GM23338 (cell line): Measurements from ENCODE around the gene TXNL4A. TPM values are rescaled to one million over a fixed set of nuclear protein-coding genes. Genes with fewer than 3 reads are reported as not detected.

Source experiments
- ATAC-seq: fragments of 200-7000 bp; cut with Tn5 transposase; 3 replicates; pipeline ENCODE4 v1.9.1; 2020
- DNase-seq: peaks from one replicate; pipeline ENCODE4 v3.0.0-alpha.2; 2015; ENCODE audit warnings: low spot score
- H2AFZ ChIP-seq: fragments of 200-600 bp; sonication (generic); 2 replicates; pipeline ENCODE4 v1.8.0; 2016; ENCODE audit warnings: antibody characterized with exemption, mild to moderate bottlenecking, moderate library complexity
- H3F3A ChIP-seq: fragments of 200-600 bp; sonication (generic); replicated peaks from 2 replicates; pipeline ENCODE4 v1.8.0; 2017; ENCODE audit warnings: antibody characterized with exemption, mixed run types, low read depth
- H3K27ac ChIP-seq: fragments of 200-600 bp; sonication (generic); 2 replicates; pipeline ENCODE4 v1.6.1; 2016; ENCODE audit warnings: low read depth
- H3K27me3 ChIP-seq: fragments of 200-600 bp; sonication (generic); 2 replicates; pipeline ENCODE4 v1.8.0; 2016; ENCODE audit warnings: mild to moderate bottlenecking, mixed run types, moderate library complexity; ENCODE audit not compliant: insufficient read depth
- H3K36me3 ChIP-seq: fragments of 200-600 bp; sonication (generic); 2 replicates; pipeline ENCODE4 v1.8.0; 2016; ENCODE audit warnings: mild to moderate bottlenecking; ENCODE audit not compliant: insufficient read depth
- H3K4me1 ChIP-seq: fragments of 200-600 bp; sonication (generic); 2 replicates; pipeline ENCODE4 v1.8.0; 2016; ENCODE audit warnings: mild to moderate bottlenecking, moderate library complexity; ENCODE audit not compliant: insufficient read depth
- H3K4me2 ChIP-seq: fragments of 200-600 bp; sonication (generic); 2 replicates; pipeline ENCODE4 v1.7.1; 2017; ENCODE audit warnings: mixed run types
- H3K4me3 ChIP-seq: fragments of 200-600 bp; sonication (generic); 2 replicates; pipeline ENCODE4 v1.6.1; 2016; ENCODE audit warnings: mixed run types
- H3K79me2 ChIP-seq: fragments of 200-600 bp; sonication (generic); replicated peaks from 2 replicates; pipeline ENCODE4 v1.8.0; 2017; ENCODE audit warnings: mild to moderate bottlenecking; ENCODE audit not compliant: insufficient read depth
- H3K9me2 ChIP-seq: fragments of 200-600 bp; sonication (generic); 2 replicates; pipeline ENCODE4 v1.8.0; 2017; ENCODE audit not compliant: insufficient read depth
- H4K20me1 ChIP-seq: fragments of 200-600 bp; sonication (generic); replicated peaks from 2 replicates; pipeline ENCODE4 v1.8.0; 2017; ENCODE audit warnings: mild to moderate bottlenecking; ENCODE audit not compliant: insufficient read depth
- H3K27ac Mint-ChIP-seq: 2 replicates; pipeline ENCODE4 v1.8.0; 2020; ENCODE audit warnings: inconsistent platforms, mild to moderate bottlenecking, moderate library complexity, mixed read lengths
- H3K27me3 Mint-ChIP-seq: 3 replicates; pipeline ENCODE4 v1.8.0; 2022; ENCODE audit warnings: low read depth, mild to moderate bottlenecking, moderate library complexity, mixed read lengths, inconsistent platforms; ENCODE audit not compliant: insufficient read depth, poor library complexity
- H3K36me3 Mint-ChIP-seq: 3 replicates; pipeline ENCODE4 v1.8.0; 2021; ENCODE audit warnings: low read depth, mild to moderate bottlenecking, inconsistent platforms, moderate library complexity, mixed read lengths
- H3K4me1 Mint-ChIP-seq: 3 replicates; pipeline ENCODE4 v1.8.0; 2020; ENCODE audit warnings: mild to moderate bottlenecking, inconsistent platforms, mixed read lengths
- H3K4me3 Mint-ChIP-seq: 3 replicates; pipeline ENCODE4 v1.8.0; 2021; ENCODE audit warnings: moderate library complexity, mild to moderate bottlenecking, inconsistent platforms, mixed read lengths
- H3K9me3 Mint-ChIP-seq: 3 replicates; pipeline ENCODE4 v1.8.0; 2020; ENCODE audit warnings: moderate library complexity, mild to moderate bottlenecking, inconsistent platforms, mixed read lengths
- CREB1 ChIP-seq: fragments of 250-450 bp; sonication (Bioruptor Pico); IDR thresholded peaks from 2 replicates; pipeline ENCODE4 v1.5.0; 2020; ENCODE audit warnings: low read depth, mild to moderate bottlenecking, moderate library complexity
- CTCF ChIP-seq, 2 experiments: fragments of 200-600 bp in 1 of 2; sonication (generic) in 1 of 2; conservative IDR thresholded peaks; 2 replicates each; pipeline versions ENCODE4 v1.5.1 to v1.6.1; 2016 to 2017; ENCODE audit warnings: antibody characterized with exemption in 2 of 2, low read depth in 2 of 2, mild to moderate bottlenecking in 2 of 2, moderate library complexity in 1 of 2
- ETS1 ChIP-seq: IDR thresholded peaks from 2 replicates; pipeline ENCODE4 v1.6.1; 2016; ENCODE audit warnings: antibody characterized with exemption
- EZH2 ChIP-seq: fragments of 200-600 bp; sonication (generic); IDR thresholded peaks from one replicate; pipeline ENCODE4 v1.8.0; 2017; ENCODE audit warnings: antibody characterized with exemption, mild to moderate bottlenecking, low read depth; ENCODE audit not compliant: unreplicated experiment
- EZH2phosphoT487 ChIP-seq: fragments of 200-600 bp; sonication (generic); IDR thresholded peaks from one replicate; pipeline ENCODE4 v1.8.1; 2018; ENCODE audit warnings: antibody characterized with exemption; ENCODE audit not compliant: unreplicated experiment
- JUNB ChIP-seq: IDR thresholded peaks from one replicate; pipeline ENCODE4 v1.6.1; 2016; ENCODE audit warnings: antibody characterized with exemption; ENCODE audit not compliant: unreplicated experiment
- NANOG ChIP-seq: IDR thresholded peaks from 2 replicates; pipeline ENCODE4 v1.6.1; 2016; ENCODE audit warnings: antibody characterized with exemption, borderline replicate concordance
- POLR2AphosphoS5 ChIP-seq: IDR thresholded peaks from 2 replicates; pipeline ENCODE4 v1.6.1; 2016; ENCODE audit warnings: antibody characterized with exemption, low read depth
- REST ChIP-seq: IDR thresholded peaks from one replicate; pipeline ENCODE4 v1.6.1; 2018; ENCODE audit warnings: antibody characterized with exemption; ENCODE audit not compliant: unreplicated experiment
- STAT1 ChIP-seq: IDR thresholded peaks from one replicate; pipeline ENCODE4 v1.6.1; 2016; ENCODE audit warnings: antibody characterized with exemption; ENCODE audit not compliant: unreplicated experiment
- ZNF114 ChIP-seq: fragments of 250-450 bp; sonication (Bioruptor Pico); IDR thresholded peaks from 2 replicates; pipeline ENCODE4 v1.5.0; 2020; ENCODE audit warnings: mild to moderate bottlenecking, moderate library complexity
- ZNF331 ChIP-seq: fragments of 250-450 bp; sonication (Bioruptor Pico); IDR thresholded peaks from 2 replicates; pipeline ENCODE4 v1.5.0; 2020; ENCODE audit warnings: low read depth, mild to moderate bottlenecking, moderate library complexity
- polyA plus RNA-seq: library from polyadenylated mRNA; unstranded; fragments of >200 nt; fragmentation: Nextera tagmentation; extraction: Ambion mirVana; gene quantifications from 2 replicates; pipeline ENCODE4 v1.2.1, GENCODE V29; 2016
- total RNA-seq: library from RNA; depleted of rRNA; stranded (reverse); fragments of >200 nt; shearing (Covaris generic); gene quantifications from 2 replicates; pipeline ENCODE4 v1.2.3, GENCODE V29; 2014

TXNL4A gene
- total and polyA plus RNA-seq, 2 experiments from 2014 or later, result 51.0 to 271 TPM

GRCh38 chr18:79953971-79954651 lies 34.3 kb downstream of the TXNL4A start (continued):
- TF ChIP-seq ZNF331 (CRISPR knock-in tag) (no peak), ETS1 (no peak), CREB1 (CRISPR knock-in tag) (no peak), ZNF114 (CRISPR knock-in tag) (no peak), EZH2 (no peak)

GRCh38 chr18:79952996-79953559 lies 35.3 kb downstream of the TXNL4A start:
- Mint-ChIP-seq H3K4me1 (peaks cover 13% of the 10 kb centered on the region), H3K27ac (no peak overlapping the region), H3K4me3 (peak overlapping the region; percentile 60), H3K36me3 (no peaks in the 10 kb centered on the region; the same call in 2 of the 3 replicates), H3K9me3 (no peaks in the 10 kb centered on the region; the same call in 2 of the 3 replicates), H3K27me3 (peaks cover 65% of the 10 kb centered on the region)
- Histone ChIP-seq H3K4me2 (peak overlapping the region; percentile 78), H3K9me2 (no peaks in the 10 kb centered on the region), H3K27me3 (peaks cover 77% of the 10 kb centered on the region), H3K79me2 (no peaks in the 10 kb centered on the region), H3K27ac (no peak overlapping the region), H3F3A (0 out of 2 replicates have a peak, but pooled peaks cover 2% of the 10 kb centered on the region), H4K20me1 (peaks cover 14% of the 10 kb centered on the region), H3K4me1 (peaks cover 8% of the 10 kb centered on the region; the same call in 1 of the 2 replicates), H3K4me3 (peak overlapping the region; percentile 66), H2AFZ (peak overlapping the region; percentile 66; the same call in 1 of the 2 replicates), H3K36me3 (no peaks in the 10 kb centered on the region)
- DNase-seq (peak; percentile 85), ATAC-seq (peak; percentile 64)
- TF ChIP-seq STAT1 (no peak), EZH2 (peak; percentile 58)

GRCh38 chr18:79952456-79952995 lies 35.8 kb downstream of the TXNL4A start:
- no peaks in the 10 kb centered on the region; the same call in 2 of the 3 replicates for H3K9me3 Mint-ChIP-seq
- Histone ChIP-seq H2AFZ (peak overlapping the region; percentile 66; the same call in 1 of the 2 replicates), H3K27ac (no peak overlapping the region), H3F3A (0 out of 2 replicates have a peak, but pooled peaks cover 2% of the 10 kb centered on the region), H3K79me2 (no peaks in the 10 kb centered on the region), H3K4me3 (peak overlapping the region; percentile 66), H3K36me3 (no peaks in the 10 kb centered on the region), H3K4me2 (peak overlapping the region; percentile 84), H3K27me3 (peaks cover 73% of the 10 kb centered on the region), H3K4me1 (peaks cover 8% of the 10 kb centered on the region; the same call in 1 of the 2 replicates), H4K20me1 (peaks cover 14% of the 10 kb centered on the region), H3K9me2 (no peaks in the 10 kb centered on the region)
- no peak for DNase-seq
- no peak overlapping the region for H3K27ac Mint-ChIP-seq
- peak; percentile 2; the same call in 2 of the 3 replicates for ATAC-seq
- peaks cover 61% of the 10 kb centered on the region for H3K27me3 Mint-ChIP-seq
- peaks cover 13% of the 10 kb centered on the region for H3K4me1 Mint-ChIP-seq
- no peaks in the 10 kb centered on the region; the same call in 2 of the 3 replicates for H3K36me3 Mint-ChIP-seq
- peak overlapping the region; percentile 60; the same call in 2 of the 3 replicates for H3K4me3 Mint-ChIP-seq
- TF ChIP-seq ZNF114 (CRISPR knock-in tag) (no peak), STAT1 (no peak), ZNF331 (CRISPR knock-in tag) (no peak), ETS1 (no peak), POLR2AphosphoS5 (no peak), CTCF (conservative IDR thresholded peaks at IDR 0.05; ENCODE audit: low read depth in 2 of 2) (no peak), EZH2 (no peak), JUNB (no peak), EZH2phosphoT487 (no peak), CREB1 (CRISPR knock-in tag) (no peak), REST (no peak), NANOG (no peak)
